Measurements from ENCODE around the gene VPS37C.

GRCh38 chr11:61082931-61083531 lies 78.2 kb downstream of the VPS37C start:
- TF ChIP-seq CTCF (IDR thresholded peaks at IDR 0.05), result no peak
- TF ChIP-seq POLR2A (IDR thresholded peaks at IDR 0.05), result no peak
